ENCODE results near the gene RIMS1.

RIMS1 gene

GRCh38 chr6:72094506-72094905 is 208.2 kb downstream of the RIMS1 start:
- no peak for DNase-seq

GRCh38 chr6:72102561-72102960 is 216.2 kb downstream of the RIMS1 start:
- no peak for DNase-seq

GRCh38 chr6:72111611-72112010 is 225.3 kb downstream of the RIMS1 start:
- DNase-seq = no peak

- DNase-seq = no peak
These were observed 244.0 kb downstream of the RIMS1 start for GRCh38 chr6:72130327-72130726.

GRCh38 chr6:72132427-72132826 is 246.1 kb downstream of the RIMS1 start:
- no peak for DNase-seq

- DNase-seq = no peak
These were observed 246.5 kb downstream of the RIMS1 start for GRCh38 chr6:72132851-72133250.

GRCh38 chr6:72133324-72133723 is 247.0 kb downstream of the RIMS1 start:
- DNase-seq = no peak

GRCh38 chr6:72140795-72141194 is 254.4 kb downstream of the RIMS1 start:
- DNase-seq = no peak

- DNase-seq = no peak
These were observed 263.4 kb downstream of the RIMS1 start for GRCh38 chr6:72149715-72150114.

- no peak for DNase-seq
These were observed 265.4 kb downstream of the RIMS1 start for GRCh38 chr6:72151742-72152141.

- DNase-seq = no peak
These were observed 289.6 kb downstream of the RIMS1 start for GRCh38 chr6:72175916-72176315.

- no peak for DNase-seq
These were observed 296.2 kb downstream of the RIMS1 start for GRCh38 chr6:72182337-72183246.

- DNase-seq = no peak
These were observed 317.6 kb downstream of the RIMS1 start for GRCh38 chr6:72203983-72204382.

- DNase-seq = no peak
These were observed 319.1 kb downstream of the RIMS1 start for GRCh38 chr6:72205500-72205899.

- no peak for DNase-seq
These were observed 320.3 kb downstream of the RIMS1 start for GRCh38 chr6:72206606-72207005.

GRCh38 chr6:72212686-72213085 is 326.3 kb downstream of the RIMS1 start:
- DNase-seq = no peak

- no peak for DNase-seq
These were observed 327.3 kb downstream of the RIMS1 start for GRCh38 chr6:72213654-72214053.

- no peak for DNase-seq
These were observed 330.1 kb downstream of the RIMS1 start for GRCh38 chr6:72216222-72217068.

- DNase-seq = no peak
These were observed 331.3 kb downstream of the RIMS1 start for GRCh38 chr6:72217626-72218025.

GRCh38 chr6:72218125-72218524 is 331.8 kb downstream of the RIMS1 start:
- no peak for DNase-seq

- no peak for DNase-seq
These were observed 333.2 kb downstream of the RIMS1 start for GRCh38 chr6:72219536-72219935.

- DNase-seq = no peak
These were observed 351.7 kb downstream of the RIMS1 start for GRCh38 chr6:72238021-72238420.

GRCh38 chr6:72238900-72239299 is 352.6 kb downstream of the RIMS1 start:
- no peak for DNase-seq

- no peak for DNase-seq
These were observed 359.2 kb downstream of the RIMS1 start for GRCh38 chr6:72245565-72245964.
